Right lobe of liver (tissue), 4 donors: Measurements from ENCODE around the gene ELP5.
A peak's percentile ranks its signal among the peaks of the same experiment; 100 is the strongest.

Experiments used
- POLR2A ChIP-seq: fragments of 450-650 bp; IDR thresholded peaks from one replicate; pipeline ENCODE4 v1.6.1; 2017; ENCODE audit warnings: antibody characterized with exemption, mild to moderate bottlenecking
- TF ChIP-seq, protein P1 (sequence below), 4 donors: fragments of 200-600 bp in 3 of 4; fragments of 450-650 bp in 1 of 4; IDR thresholded peaks; one replicate each; pipeline versions ENCODE4 v1.5.1 to v1.8.0; 2016 to 2022; ENCODE audit warnings: antibody characterized with exemption in 4 of 4, mild to moderate bottlenecking in 2 of 4
- donor health status: DM: no; HTN: no; CAD: no.
- donor health status: DM: no; HTN: no; CAD: no.
- donor health status: DM: no; HTN: yes; CAD: no.

DNA sequence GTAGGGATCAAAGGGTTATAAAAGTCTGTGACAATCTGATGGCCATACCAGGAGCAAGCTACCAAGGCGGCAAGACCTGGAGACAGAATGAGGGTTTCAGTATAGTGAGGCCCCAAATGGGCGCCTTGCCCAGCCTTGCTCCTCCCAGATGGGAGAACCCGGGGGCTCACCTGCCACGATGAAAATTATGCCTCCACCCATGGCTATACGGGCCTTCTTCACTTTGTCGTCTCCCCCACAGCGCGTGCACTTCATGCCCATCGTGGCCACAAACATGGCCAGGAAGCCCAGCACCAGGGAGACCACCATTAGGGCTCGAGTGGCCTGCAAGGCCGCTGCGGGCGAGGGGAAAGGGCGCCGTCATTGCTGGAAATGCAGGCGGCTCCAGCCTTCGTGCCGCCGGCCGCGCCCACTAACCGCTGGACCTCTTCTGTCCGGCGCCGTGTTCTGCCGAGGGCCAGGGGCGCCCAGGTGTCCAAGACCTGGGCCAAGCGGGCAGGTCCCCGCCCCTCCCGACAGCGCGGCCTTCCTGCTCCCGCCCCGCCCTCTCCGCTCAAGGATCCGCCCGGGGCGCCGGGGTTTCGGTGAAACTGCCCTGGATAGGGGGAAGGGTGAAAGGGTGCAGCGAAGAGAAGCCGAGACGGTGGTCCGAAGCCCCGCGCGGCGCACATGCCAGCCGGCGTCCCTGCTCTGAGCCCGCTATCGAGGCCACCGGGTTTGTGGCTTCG is 8.8 kb downstream of the ELP5 start:
- peak; percentile 86 for TF ChIP-seq POLR2A
- TF ChIP-seq, protein P1, sequence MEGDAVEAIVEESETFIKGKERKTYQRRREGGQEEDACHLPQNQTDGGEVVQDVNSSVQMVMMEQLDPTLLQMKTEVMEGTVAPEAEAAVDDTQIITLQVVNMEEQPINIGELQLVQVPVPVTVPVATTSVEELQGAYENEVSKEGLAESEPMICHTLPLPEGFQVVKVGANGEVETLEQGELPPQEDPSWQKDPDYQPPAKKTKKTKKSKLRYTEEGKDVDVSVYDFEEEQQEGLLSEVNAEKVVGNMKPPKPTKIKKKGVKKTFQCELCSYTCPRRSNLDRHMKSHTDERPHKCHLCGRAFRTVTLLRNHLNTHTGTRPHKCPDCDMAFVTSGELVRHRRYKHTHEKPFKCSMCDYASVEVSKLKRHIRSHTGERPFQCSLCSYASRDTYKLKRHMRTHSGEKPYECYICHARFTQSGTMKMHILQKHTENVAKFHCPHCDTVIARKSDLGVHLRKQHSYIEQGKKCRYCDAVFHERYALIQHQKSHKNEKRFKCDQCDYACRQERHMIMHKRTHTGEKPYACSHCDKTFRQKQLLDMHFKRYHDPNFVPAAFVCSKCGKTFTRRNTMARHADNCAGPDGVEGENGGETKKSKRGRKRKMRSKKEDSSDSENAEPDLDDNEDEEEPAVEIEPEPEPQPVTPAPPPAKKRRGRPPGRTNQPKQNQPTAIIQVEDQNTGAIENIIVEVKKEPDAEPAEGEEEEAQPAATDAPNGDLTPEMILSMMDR (IDR thresholded peaks at IDR 0.05) = no peak
